GM18870 (cell line): ENCODE data around the gene CBX3.
"Not testable (repeated sequence)": the region's sequence is repeated elsewhere in the genome, so short reads cannot be mapped to it uniquely, and the experiment has no call there.

Experiments
- ATAC-seq: cut with Tn5 transposase; IDR thresholded peaks from one replicate; pipeline ENCODE4 v1.9.1; 2021; ENCODE audit warnings: moderate library complexity; ENCODE audit not compliant: unreplicated experiment

CBX3 gene

GRCh38 chr7:26200444-26201246 is 900 bp upstream of the CBX3 start, which contains the start of gene HNRNPA2B1:
Gene HNRNPA2B1 (minus strand): TSS chr7:26200746. CDS start chr7:26200577, 169 bp downstream.
- peak; percentile 75 for ATAC-seq

- ATAC-seq = no peak
These were observed 760 bp downstream of the CBX3 start for GRCh38 chr7:26202019-26202990.

DNA sequence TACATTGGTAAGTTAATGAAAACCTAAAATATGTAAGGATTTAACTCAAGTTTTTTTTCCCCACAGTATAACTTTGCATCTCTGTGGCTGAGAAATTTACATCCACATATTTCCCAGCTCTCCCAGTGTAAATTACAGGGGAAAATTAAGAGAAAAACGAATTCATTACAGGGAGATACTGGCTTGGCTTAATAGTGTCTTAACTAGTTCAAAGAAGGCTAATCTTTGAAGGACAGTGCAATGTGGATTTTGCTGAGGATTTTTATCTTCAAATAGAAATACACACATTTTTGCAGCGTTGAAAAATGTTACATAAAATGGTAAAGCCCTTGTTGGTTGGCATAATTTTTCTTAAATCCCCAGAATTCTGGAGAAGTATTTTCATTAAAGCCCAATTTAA is 1.5 kb downstream of the CBX3 start:
- no peak for ATAC-seq

DNA sequence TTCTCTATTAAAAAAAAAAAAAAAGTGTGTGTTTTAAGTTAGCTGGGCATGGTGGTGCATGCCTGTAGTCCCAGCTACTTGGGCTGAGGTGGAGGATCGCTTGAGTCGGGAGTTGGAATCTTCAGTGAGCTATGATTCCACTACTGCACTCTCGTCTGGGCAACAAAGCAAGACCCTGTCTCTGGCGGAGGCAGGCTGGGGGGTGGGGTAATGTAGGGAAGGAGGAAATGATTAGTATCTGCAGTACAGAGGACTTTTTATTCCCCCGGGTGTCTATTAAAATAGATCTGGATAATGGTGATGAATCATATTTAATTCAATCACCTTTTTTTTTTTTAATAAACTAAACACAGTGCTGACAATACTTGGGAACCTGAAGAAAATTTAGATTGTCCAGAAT is 6.5 kb downstream of the CBX3 start:
- ATAC-seq = no peak

DNA sequence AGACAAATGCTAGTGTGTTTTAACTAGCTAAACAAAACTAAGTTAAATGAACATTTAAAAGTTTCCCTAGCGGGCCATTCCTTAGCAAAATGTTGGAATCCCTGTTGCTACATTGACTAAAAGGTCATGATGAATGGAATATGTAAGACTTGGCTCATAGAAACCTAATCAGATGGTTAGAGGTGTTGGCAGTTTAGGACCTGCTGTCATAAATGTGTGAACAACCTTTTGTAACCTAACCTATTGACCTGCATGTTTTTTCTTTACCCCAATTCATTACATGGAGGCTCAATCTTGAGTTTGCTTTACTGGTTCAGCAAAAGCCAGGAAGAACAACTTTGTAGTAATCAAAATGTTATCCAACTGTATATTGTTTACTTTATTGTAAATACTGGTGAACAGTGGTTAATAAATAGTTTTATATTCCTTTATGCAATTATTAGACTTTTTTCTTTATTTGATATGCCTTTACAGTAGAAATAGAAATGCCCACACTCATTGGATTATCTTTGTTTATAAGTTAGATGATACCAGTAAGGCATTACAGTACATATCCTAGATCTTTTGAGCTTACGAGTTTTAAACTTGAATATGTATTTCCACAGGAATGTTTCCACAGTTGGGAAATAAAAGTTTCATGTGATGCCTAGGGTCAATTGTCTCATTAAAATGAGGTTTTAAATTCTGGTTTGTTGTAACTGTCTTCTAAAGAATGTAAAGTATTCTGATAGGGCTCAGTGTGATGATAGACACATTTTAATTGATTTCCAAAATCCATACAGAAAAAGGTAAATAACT is 11.6 kb downstream of the CBX3 start:
- ATAC-seq = no peak

GRCh38 chr7:26213807-26214515 is 12.4 kb downstream of the CBX3 start:
- no peak for ATAC-seq

- no peak for ATAC-seq
These were observed 14.5 kb downstream of the CBX3 start for GRCh38 chr7:26216049-26216448.

DNA sequence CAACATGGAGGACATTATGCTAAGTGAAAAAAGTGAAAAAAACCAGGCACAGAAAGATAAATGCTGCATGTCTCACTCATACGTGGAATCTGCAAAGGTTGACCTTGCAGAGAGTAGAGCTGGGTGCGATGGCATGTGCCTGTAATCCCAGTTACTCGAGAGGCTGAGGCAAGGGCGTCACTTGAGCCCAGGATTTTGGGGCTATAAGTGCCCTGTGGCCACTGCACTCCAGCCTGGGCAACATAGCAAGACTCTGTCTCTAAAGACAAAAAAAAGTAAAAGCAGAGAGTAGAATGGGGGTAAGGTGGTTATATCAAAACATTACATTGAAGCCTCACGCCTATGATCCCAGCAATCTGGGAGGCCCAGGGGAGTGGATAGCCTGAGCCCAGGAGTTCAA is 22.8 kb downstream of the CBX3 start:
- no peak for ATAC-seq

GRCh38 chr7:26227987-26228386 is 26.4 kb downstream of the CBX3 start:
- no peak for ATAC-seq

DNA sequence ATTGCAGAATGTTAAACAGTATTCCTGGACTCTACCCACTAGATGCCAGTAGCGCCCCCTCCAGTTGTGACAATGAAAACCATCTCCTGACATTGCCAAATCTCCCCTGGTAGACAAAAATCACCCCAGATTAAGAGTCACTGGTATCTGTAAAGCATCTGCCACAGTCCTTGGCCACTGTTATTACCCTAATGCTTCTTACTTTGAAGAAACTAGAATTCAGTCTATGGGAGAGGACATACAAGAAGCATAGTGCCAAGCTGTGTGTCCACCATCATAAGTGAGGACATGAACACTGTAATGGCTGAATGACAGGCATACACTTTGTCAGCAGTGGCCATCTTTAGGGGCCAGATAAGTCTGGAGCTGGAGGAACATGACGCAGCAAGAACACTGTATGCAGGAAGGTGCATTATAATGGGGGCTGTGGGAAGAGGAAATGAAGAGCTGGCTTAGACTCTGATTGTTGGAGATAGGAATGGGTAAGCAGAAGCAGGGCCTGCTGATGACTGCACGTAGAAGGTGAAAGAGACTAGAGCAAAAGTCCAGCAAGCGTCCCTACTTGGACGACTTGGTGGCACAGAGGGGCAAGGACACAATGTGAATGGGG is 32.5 kb downstream of the CBX3 start:
- ATAC-seq = no peak

DNA sequence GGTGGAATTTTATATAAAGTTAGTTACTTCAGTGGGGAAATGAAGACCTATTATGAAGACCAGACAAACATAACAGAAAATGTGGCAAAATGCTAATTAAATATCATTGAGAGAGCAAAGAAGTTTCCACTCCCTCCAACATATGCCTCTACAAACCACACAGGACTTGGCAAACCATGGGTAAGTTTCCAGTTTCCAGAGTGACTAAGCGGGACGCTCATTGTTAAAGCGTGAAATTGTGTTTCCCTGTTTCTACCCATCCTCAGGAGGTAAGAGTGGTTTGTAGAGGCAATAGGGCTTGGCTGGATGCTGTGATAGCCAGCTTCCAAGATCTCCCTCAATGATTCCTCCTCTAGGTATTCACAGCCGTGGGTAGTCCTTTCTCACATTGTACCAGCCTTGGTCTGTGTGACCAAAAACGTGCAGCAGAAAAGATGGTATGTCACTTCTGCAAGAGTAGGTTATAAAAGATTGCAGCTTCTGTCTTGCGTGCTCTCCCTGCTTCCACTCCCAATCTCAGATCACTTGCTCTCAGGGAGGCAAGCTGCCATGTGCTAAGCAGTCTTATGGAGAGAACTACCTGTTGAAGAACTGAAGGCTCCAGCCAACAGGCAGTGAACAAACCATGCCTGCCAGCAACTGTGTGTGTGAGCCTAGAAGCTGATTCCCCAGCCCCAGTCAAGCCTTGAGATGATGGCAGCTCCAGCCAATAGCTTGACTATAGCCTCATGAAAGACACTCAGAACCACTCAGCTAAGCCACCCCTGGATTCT is 35.7 kb downstream of the CBX3 start:
- no peak for ATAC-seq

- no peak for ATAC-seq
These were observed 36.5 kb downstream of the CBX3 start for GRCh38 chr7:26238032-26238431.

- ATAC-seq = no peak
These were observed 43.6 kb downstream of the CBX3 start for GRCh38 chr7:26245150-26245549.

DNA sequence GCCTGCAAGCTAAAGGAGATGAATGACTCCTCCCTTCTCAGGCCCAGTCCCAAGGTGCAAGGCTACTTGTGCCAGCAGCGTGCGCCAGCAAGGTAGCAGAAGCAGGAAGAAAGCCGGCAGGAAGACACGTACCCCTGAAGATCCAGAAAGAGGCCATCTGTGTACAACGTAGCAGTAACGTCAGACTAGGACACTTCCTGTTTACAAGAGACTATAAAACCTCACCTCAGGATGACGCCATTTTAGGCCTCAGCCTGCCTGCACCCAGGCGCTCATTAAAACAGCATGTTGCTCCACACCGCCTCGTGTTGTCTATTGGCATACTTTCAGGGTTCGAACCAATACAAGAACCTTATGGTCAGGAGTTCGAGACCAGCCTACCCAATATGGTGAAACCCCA is 48.7 kb downstream of the CBX3 start:
- no peak for ATAC-seq

- not testable (repeated sequence) for ATAC-seq
These were observed 60.3 kb downstream of the CBX3 start for GRCh38 chr7:26261866-26262265.
